Esophagus mucosa (tissue), 1 donor: ENCODE results near the gene MTG1. TPM values are rescaled to one million over a fixed set of nuclear protein-coding genes. Genes with fewer than 3 reads are reported as not detected.
"Not testable (repeated sequence)": the region's sequence is repeated elsewhere in the genome, so short reads cannot be mapped to it uniquely, and the experiment has no call there.

Experiments
- ATAC-seq: fragments of 200-7000 bp; cut with Tn5 transposase; one replicate; pipeline ENCODE4 v1.9.1; 2020
- total RNA-seq: library from RNA; stranded (reverse); gene quantifications from one replicate; pipeline ENCODE4 v1.2.4, GENCODE V29; 2023
- donor health status: DM: yes; HTN: yes; CAD: no.

The MTG1 gene
- total RNA-seq, 1 donor from 2014 or later: 35.2 TPM

- no peak for ATAC-seq
These were observed 34.4 kb upstream of the MTG1 start for GRCh38 chr10:133359554-133359971.

- no peak for ATAC-seq
These were observed 33.9 kb upstream of the MTG1 start for GRCh38 chr10:133359972-133360610.

GRCh38 chr10:133361227-133361626 lies 32.7 kb upstream of the MTG1 start:
- no peak for ATAC-seq

- no peak for ATAC-seq
These were observed 32.0 kb upstream of the MTG1 start for GRCh38 chr10:133361773-133362441.

GRCh38 chr10:133362846-133363245 lies 31.1 kb upstream of the MTG1 start:
- no peak for ATAC-seq

- peak; percentile 57 for ATAC-seq
These were observed 29.1 kb upstream of the MTG1 start for GRCh38 chr10:133364645-133365431.

GRCh38 chr10:133365461-133366129 lies 28.4 kb upstream of the MTG1 start:
- no peak for ATAC-seq

GRCh38 chr10:133366130-133366478 lies 27.9 kb upstream of the MTG1 start:
- ATAC-seq: no peak

- ATAC-seq: no peak
These were observed 27.2 kb upstream of the MTG1 start for GRCh38 chr10:133366751-133367150.

GRCh38 chr10:133367461-133367860 lies 26.5 kb upstream of the MTG1 start:
- not testable (repeated sequence) for ATAC-seq

- no peak for ATAC-seq
These were observed 25.8 kb upstream of the MTG1 start for GRCh38 chr10:133368153-133368552.

GRCh38 chr10:133370030-133370786 lies 23.7 kb upstream of the MTG1 start:
- ATAC-seq: no peak

GRCh38 chr10:133372507-133372906 lies 21.4 kb upstream of the MTG1 start:
- ATAC-seq: peak; percentile 4

- peak; percentile 97 for ATAC-seq
These were observed 20.5 kb upstream of the MTG1 start, which contains the start of gene ECHS1 for GRCh38 chr10:133373174-133374090. TSS of gene ECHS1 (minus strand) at chr10:133373354. CDS start at chr10:133373333, 21 bp downstream.

- no peak for ATAC-seq
These were observed 18.4 kb upstream of the MTG1 start for GRCh38 chr10:133375357-133376115.

GRCh38 chr10:133376183-133376582 lies 17.8 kb upstream of the MTG1 start:
- ATAC-seq: not testable (repeated sequence)

- no peak for ATAC-seq
These were observed 16.7 kb upstream of the MTG1 start for GRCh38 chr10:133377025-133377817.

GRCh38 chr10:133377818-133378250 lies 16.1 kb upstream of the MTG1 start:
- ATAC-seq: no peak
